B cell (primary cell): ENCODE measurements around the gene EXOC6B. TPM values are rescaled to one million over a fixed set of nuclear protein-coding genes. Genes with fewer than 3 reads are reported as not detected.

Source experiments
- ATAC-seq: fragments of 200-7000 bp; cut with Tn5 transposase; one replicate; pipeline ENCODE4 v1.10.0; 2021; ENCODE audit warnings: low read depth, mild to moderate bottlenecking, moderate number of reproducible peaks, moderate library complexity
- CTCF ChIA-PET: fragments of 350-600 bp; sonication (Branson Sonifier 250); formaldehyde crosslinking; loops from one replicate; lab custom pipeline; 2021; ENCODE audit warnings: antibody characterized with exemption, inconsistent platforms; lab: Charles Lee
- POLR2A ChIA-PET: fragments of 350-600 bp; sonication (Branson Sonifier 250); formaldehyde crosslinking; loops from one replicate; lab custom pipeline; 2021; ENCODE audit warnings: antibody characterized with exemption; lab: Charles Lee
- DNase-seq: peaks from one replicate; pipeline ENCODE4 v3.0.0; 2013
- H2AFZ ChIP-seq: 2 replicates; pipeline ENCODE4 v1.6.1; 2012; ENCODE audit warnings: mild to moderate bottlenecking, low read depth, low read length; ENCODE audit not compliant: insufficient read depth, poor library complexity, severe bottlenecking
- H3K27ac ChIP-seq, 2 donors: 1 replicate in 1 of 2; 2 replicates in 1 of 2; pipeline ENCODE4 v1.5.1; 2012 to 2013; ENCODE audit warnings: low read length in 2 of 2, mild to moderate bottlenecking in 2 of 2, moderate library complexity in 1 of 2
- H3K27me3 ChIP-seq, 4 experiments: fragments of 200-600 bp in 1 of 4; sonication (generic) in 1 of 4; replicated peaks in 1 of 4; 1 replicate in 2 of 4; 2 replicates in 2 of 4; pipeline versions ENCODE4 v1.6.1 to v1.7.0; 2013 to 2016; ENCODE audit warnings: low read length in 3 of 4, mild to moderate bottlenecking in 2 of 4, mixed read lengths in 1 of 4, moderate library complexity in 1 of 4; ENCODE audit not compliant: insufficient read depth in 4 of 4, control insufficient read depth in 3 of 4; ENCODE audit errors: control extremely low read depth in 1 of 4
- H3K36me3 ChIP-seq, 2 experiments: replicated peaks in 1 of 2; 1 replicate in 1 of 2; 2 replicates in 1 of 2; pipeline versions ENCODE4 v1.6.1 to v1.7.1; 2013; ENCODE audit warnings: low read length in 1 of 2; ENCODE audit not compliant: insufficient read depth in 2 of 2, control insufficient read depth in 1 of 2; ENCODE audit errors: control extremely low read depth in 1 of 2, extremely low read depth in 1 of 2
- H3K4me1 ChIP-seq, 2 donors: fragments of 200-600 bp in 1 of 2; sonication (generic) in 1 of 2; 1 replicate in 1 of 2; 2 replicates in 1 of 2; pipeline versions ENCODE4 v1.5.1 to v1.6.1; 2013 to 2017; ENCODE audit warnings: low read length in 2 of 2; ENCODE audit not compliant: control insufficient read depth in 2 of 2, insufficient read depth in 2 of 2
- H3K4me2 ChIP-seq: replicated peaks from 2 replicates; pipeline ENCODE3; 2012; ENCODE audit warnings: mild to moderate bottlenecking, low read depth, low read length; ENCODE audit not compliant: poor library complexity, severe bottlenecking
- H3K4me3 ChIP-seq, 5 experiments: fragments of 200-600 bp in 1 of 5; sonication (generic) in 1 of 5; 1 replicate in 3 of 5; 2 replicates in 2 of 5; pipeline versions ENCODE4 v1.5.1 to v1.7.0; 2011 to 2016; ENCODE audit warnings: low read length in 4 of 5, mild to moderate bottlenecking in 4 of 5, low read depth in 2 of 5, control low read depth in 1 of 5, moderate library complexity in 1 of 5; ENCODE audit not compliant: insufficient read depth in 1 of 5; ENCODE audit errors: control extremely low read depth in 1 of 5, extremely low read depth in 1 of 5
- H3K79me2 ChIP-seq: fragments of 200-600 bp; sonication (generic); one replicate; pipeline ENCODE4 v1.6.0; 2016; ENCODE audit warnings: low read length; ENCODE audit not compliant: control insufficient read depth, insufficient read depth
- H3K9ac ChIP-seq: fragments of 200-600 bp; sonication (generic); 2 replicates; pipeline ENCODE4 v1.6.1; 2017; ENCODE audit warnings: mild to moderate bottlenecking, low read length, moderate library complexity
- H3K9me3 ChIP-seq, 3 donors: one replicate each; pipeline versions ENCODE4 v1.6.1 to v1.7.1; 2013; ENCODE audit warnings: low read length in 2 of 3; ENCODE audit not compliant: control insufficient read depth in 2 of 3, insufficient read depth in 1 of 3; ENCODE audit errors: control extremely low read depth in 1 of 3
- H4K20me1 ChIP-seq: 2 replicates; pipeline ENCODE4 v1.6.0; 2012; ENCODE audit warnings: mild to moderate bottlenecking, low read length; ENCODE audit not compliant: insufficient read depth, control insufficient read depth, poor library complexity, severe bottlenecking
- H3K27ac Mint-ChIP-seq: one replicate; pipeline ENCODE4 v1.8.0; 2021; ENCODE audit warnings: mixed read lengths
- H3K27me3 Mint-ChIP-seq: one replicate; pipeline ENCODE4 v1.8.0; 2021; ENCODE audit warnings: mixed read lengths
- H3K4me1 Mint-ChIP-seq: one replicate; pipeline ENCODE4 v1.8.0; 2021; ENCODE audit warnings: mixed read lengths
- H3K4me3 Mint-ChIP-seq: one replicate; pipeline ENCODE4 v1.8.0; 2021; ENCODE audit warnings: mixed read lengths
- H3K9me3 Mint-ChIP-seq: one replicate; pipeline ENCODE4 v1.8.0; 2022; ENCODE audit warnings: mixed read lengths; ENCODE audit not compliant: insufficient read depth
- EZH2 ChIP-seq: IDR thresholded peaks from 2 replicates; pipeline ENCODE4 v1.6.1; 2012; ENCODE audit warnings: borderline replicate concordance, low read depth, mild to moderate bottlenecking, moderate library complexity, low read length; ENCODE audit not compliant: insufficient read depth, poor library complexity, severe bottlenecking
- WGBS: methylation state at CpG from one replicate; pipeline ENCODE4 v1.1.5; 2013; ENCODE audit warnings: missing lambda C conversion rate; ENCODE audit not compliant: insufficient coverage; 5-methylcytosine and 5-hydroxymethylcytosine counted together
- intact Hi-C: fragments of 100-400 bp; cut with micrococcal nuclease; formaldehyde crosslinking; loops from one replicate; pipeline ENCODE4 v1.10.0; 2022
- polyA plus RNA-seq: library from polyadenylated mRNA; depleted of rRNA; stranded (reverse); fragments of >200 nt; gene quantifications from 2 replicates; pipeline ENCODE4 v1.2.3, GENCODE V29; 2012
- total RNA-seq, 2 donors: library from RNA; stranded (reverse); fragments of 120-200 nt in 1 of 2; gene quantifications; 1 replicate in 1 of 2; 2 replicates in 1 of 2; pipeline versions ENCODE4 v1.2.3 to v1.2.4, GENCODE V29; 2013 to 2022
- TF ChIP-seq, protein P1 (sequence below): fragments of 200-600 bp; IDR thresholded peaks from one replicate; pipeline ENCODE4 v1.8.0; 2022; ENCODE audit warnings: antibody characterized with exemption, mild to moderate bottlenecking

The EXOC6B gene
- total and polyA plus RNA-seq, 2 donors (not counting 1 experiment from before 2014, with no cell fraction given), result 4.8 to 22.6 TPM

DNA sequence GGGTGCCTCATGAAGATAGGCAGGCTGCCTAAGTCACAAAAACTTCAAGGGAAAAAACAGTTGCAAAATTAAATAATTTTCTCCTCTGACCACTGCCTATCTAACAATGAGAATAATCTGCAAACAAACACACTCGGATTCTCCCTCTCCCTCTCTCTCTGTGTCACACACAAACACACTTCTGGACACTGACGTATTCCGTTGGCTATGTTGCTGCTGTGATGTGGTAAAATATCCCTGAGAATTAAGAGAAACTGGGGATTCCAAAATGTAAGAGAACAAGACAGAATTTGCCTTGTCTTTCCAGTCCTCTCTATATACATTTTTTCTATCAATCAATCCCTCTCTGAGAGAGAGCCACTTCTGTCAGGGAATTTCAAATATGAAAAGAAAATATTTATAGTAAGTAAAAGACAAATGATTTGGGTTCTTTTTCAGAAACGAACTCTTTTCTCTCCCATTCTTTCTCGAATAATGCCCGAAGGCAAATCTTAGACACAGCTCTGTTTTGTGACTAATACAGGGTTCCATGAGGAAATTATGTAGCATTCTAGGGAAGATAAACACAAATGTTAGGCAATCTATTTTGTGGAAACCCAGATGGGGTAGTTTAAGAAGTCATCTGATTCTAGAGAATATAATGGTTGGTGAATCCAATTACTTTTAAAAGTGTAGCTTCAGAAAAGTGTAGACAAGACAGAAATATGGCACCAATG lies 367.9 kb downstream of the EXOC6B start:
- no peak overlapping the region for H3K4me3 Mint-ChIP-seq
- Histone ChIP-seq H3K9me3 (peaks cover 0 to 6% (median 0%) of the 10 kb centered on the region in 3 donors), H3K4me1 (no peaks in the 10 kb centered on the region), H3K4me3 (no peak overlapping the region), H3K36me3 (no peaks in the 10 kb centered on the region), H3K27ac (no peak overlapping the region), H3K4me2 (no peak overlapping the region), H3K79me2 (no peaks in the 10 kb centered on the region), H3K9ac (no peak overlapping the region), H2AFZ (no peak overlapping the region), H4K20me1 (no peaks in the 10 kb centered on the region), H3K27me3 (no peaks in the 10 kb centered on the region)
- no peaks in the 10 kb centered on the region for H3K4me1 Mint-ChIP-seq
- H3K27me3 Mint-ChIP-seq, result no peaks in the 10 kb centered on the region
- DNase-seq (no peak), ATAC-seq (no peak)
- intact Hi-C loops, result no loop called here
- no peak for TF ChIP-seq EZH2
- TF ChIP-seq, protein P1, sequence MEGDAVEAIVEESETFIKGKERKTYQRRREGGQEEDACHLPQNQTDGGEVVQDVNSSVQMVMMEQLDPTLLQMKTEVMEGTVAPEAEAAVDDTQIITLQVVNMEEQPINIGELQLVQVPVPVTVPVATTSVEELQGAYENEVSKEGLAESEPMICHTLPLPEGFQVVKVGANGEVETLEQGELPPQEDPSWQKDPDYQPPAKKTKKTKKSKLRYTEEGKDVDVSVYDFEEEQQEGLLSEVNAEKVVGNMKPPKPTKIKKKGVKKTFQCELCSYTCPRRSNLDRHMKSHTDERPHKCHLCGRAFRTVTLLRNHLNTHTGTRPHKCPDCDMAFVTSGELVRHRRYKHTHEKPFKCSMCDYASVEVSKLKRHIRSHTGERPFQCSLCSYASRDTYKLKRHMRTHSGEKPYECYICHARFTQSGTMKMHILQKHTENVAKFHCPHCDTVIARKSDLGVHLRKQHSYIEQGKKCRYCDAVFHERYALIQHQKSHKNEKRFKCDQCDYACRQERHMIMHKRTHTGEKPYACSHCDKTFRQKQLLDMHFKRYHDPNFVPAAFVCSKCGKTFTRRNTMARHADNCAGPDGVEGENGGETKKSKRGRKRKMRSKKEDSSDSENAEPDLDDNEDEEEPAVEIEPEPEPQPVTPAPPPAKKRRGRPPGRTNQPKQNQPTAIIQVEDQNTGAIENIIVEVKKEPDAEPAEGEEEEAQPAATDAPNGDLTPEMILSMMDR, result no peak
- POLR2A ChIA-PET, result no interaction called here
- CTCF ChIA-PET, result no interaction called here
- no CpG with 5 or more reads among the region's 6 CpGs for WGBS
- H3K9me3 Mint-ChIP-seq, result no peaks in the 10 kb centered on the region
- H3K27ac Mint-ChIP-seq, result no peak overlapping the region

GRCh38 chr2:72454189-72454588 lies 371.6 kb downstream of the EXOC6B start:
- H3K27ac Mint-ChIP-seq, result no peak overlapping the region
- no peak overlapping the region for H3K4me2 ChIP-seq
- ChIA-PET POLR2A (no interaction called here), CTCF (no interaction called here)
- no CpG with 5 or more reads among the region's 4 CpGs for WGBS
- DNase-seq, result no peak
- TF ChIP-seq, protein P1, result no peak
- TF ChIP-seq EZH2, result no peak
- no peak overlapping the region for H3K9ac ChIP-seq
- no peaks in the 10 kb centered on the region for H3K4me1 ChIP-seq
- no peaks in the 10 kb centered on the region for H3K27me3 Mint-ChIP-seq
- intact Hi-C loops, result no loop called here
- H2AFZ ChIP-seq, result no peak overlapping the region
- no peak overlapping the region for H3K27ac ChIP-seq
- H3K9me3 Mint-ChIP-seq, result no peaks in the 10 kb centered on the region
- no peaks in the 10 kb centered on the region for H3K27me3 ChIP-seq
- H4K20me1 ChIP-seq, result no peaks in the 10 kb centered on the region
- no peak overlapping the region for H3K4me3 Mint-ChIP-seq
- H3K79me2 ChIP-seq, result no peaks in the 10 kb centered on the region
- H3K36me3 ChIP-seq, result no peaks in the 10 kb centered on the region
- ATAC-seq, result no peak
- no peaks in the 10 kb centered on the region for H3K9me3 ChIP-seq
- H3K4me3 ChIP-seq, result no peak overlapping the region
- no peaks in the 10 kb centered on the region for H3K4me1 Mint-ChIP-seq
